ENCODE measurements around the gene CDV3.

GRCh38 chr3:133529809-133530208, 43.7 kb upstream of the CDV3 start:
- TF ChIP-seq GATA2 (IDR thresholded peaks at IDR 0.05; ENCODE audit: low read depth, low read length): no peak
- TF ChIP-seq GATA3 (IDR thresholded peaks at IDR 0.05; ENCODE audit: low read depth, low read length): no peak
